Vagina (tissue), 2 donors: ENCODE data around the gene ALDH9A1.

Experiments used
- POLR2A ChIP-seq, 2 donors: fragments of 450-650 bp; IDR thresholded peaks; one replicate each; pipeline ENCODE4 v1.6.1; 2017; ENCODE audit warnings: antibody characterized with exemption in 2 of 2, mild to moderate bottlenecking in 2 of 2, moderate library complexity in 2 of 2
- TF ChIP-seq, protein P1 (sequence below), 3 experiments: fragments of 450-650 bp in 2 of 3; fragments of 200-600 bp in 1 of 3; sonication (generic) in 1 of 3; IDR thresholded peaks; one replicate each; pipeline ENCODE4 v1.5.1; 2017 to 2019; ENCODE audit warnings: antibody characterized with exemption in 3 of 3, mild to moderate bottlenecking in 2 of 3, moderate library complexity in 2 of 3

DNA sequence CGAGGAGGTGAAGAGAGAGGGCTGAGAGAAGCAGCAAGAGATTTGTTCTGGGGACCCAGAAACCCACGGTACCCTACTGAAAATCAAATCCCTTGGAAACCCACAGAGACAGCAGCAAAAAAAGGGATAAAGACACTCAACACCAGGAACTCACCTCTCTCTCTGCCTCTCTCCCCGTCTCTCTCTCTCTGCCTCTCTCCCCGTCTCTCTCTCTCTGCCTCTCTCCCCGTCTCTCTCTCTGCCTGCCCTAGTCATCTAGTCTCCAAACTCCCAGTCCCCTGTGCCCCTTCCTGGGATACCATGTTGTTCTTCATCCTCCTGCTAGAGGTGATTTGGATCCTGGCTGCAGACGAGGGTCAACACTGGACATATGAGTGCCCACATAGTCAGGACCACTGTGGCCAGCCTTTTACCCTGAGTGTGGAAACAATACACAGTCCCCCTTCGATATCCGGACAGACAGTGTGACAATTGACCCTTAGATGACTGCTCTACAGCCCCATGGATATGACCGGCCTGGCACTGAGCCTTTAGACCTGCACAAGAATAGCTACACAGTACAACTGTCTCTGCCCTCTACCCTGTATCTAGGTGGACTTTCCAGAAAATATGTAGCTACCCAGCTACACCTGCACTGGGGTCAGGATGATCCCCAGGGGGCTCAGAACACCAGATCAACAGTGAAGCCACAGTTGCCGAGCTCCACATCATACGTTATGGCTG is 9.8 kb upstream of the ALDH9A1 start:
- TF ChIP-seq, protein P1, sequence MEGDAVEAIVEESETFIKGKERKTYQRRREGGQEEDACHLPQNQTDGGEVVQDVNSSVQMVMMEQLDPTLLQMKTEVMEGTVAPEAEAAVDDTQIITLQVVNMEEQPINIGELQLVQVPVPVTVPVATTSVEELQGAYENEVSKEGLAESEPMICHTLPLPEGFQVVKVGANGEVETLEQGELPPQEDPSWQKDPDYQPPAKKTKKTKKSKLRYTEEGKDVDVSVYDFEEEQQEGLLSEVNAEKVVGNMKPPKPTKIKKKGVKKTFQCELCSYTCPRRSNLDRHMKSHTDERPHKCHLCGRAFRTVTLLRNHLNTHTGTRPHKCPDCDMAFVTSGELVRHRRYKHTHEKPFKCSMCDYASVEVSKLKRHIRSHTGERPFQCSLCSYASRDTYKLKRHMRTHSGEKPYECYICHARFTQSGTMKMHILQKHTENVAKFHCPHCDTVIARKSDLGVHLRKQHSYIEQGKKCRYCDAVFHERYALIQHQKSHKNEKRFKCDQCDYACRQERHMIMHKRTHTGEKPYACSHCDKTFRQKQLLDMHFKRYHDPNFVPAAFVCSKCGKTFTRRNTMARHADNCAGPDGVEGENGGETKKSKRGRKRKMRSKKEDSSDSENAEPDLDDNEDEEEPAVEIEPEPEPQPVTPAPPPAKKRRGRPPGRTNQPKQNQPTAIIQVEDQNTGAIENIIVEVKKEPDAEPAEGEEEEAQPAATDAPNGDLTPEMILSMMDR (IDR thresholded peaks at IDR 0.05): no peak
- no peak for TF ChIP-seq POLR2A (IDR thresholded peaks at IDR 0.05)
